GM19025 (cell line): ENCODE measurements around the gene HYI.
"Not testable (repeated sequence)": the region's sequence is repeated elsewhere in the genome, so short reads cannot be mapped to it uniquely, and the experiment has no call there.

ENCODE experiments used
- ATAC-seq: cut with Tn5 transposase; IDR thresholded peaks from one replicate; pipeline ENCODE4 v1.9.1; 2021; ENCODE audit warnings: mild to moderate bottlenecking, low read depth, moderate library complexity; ENCODE audit not compliant: unreplicated experiment

The HYI gene

DNA sequence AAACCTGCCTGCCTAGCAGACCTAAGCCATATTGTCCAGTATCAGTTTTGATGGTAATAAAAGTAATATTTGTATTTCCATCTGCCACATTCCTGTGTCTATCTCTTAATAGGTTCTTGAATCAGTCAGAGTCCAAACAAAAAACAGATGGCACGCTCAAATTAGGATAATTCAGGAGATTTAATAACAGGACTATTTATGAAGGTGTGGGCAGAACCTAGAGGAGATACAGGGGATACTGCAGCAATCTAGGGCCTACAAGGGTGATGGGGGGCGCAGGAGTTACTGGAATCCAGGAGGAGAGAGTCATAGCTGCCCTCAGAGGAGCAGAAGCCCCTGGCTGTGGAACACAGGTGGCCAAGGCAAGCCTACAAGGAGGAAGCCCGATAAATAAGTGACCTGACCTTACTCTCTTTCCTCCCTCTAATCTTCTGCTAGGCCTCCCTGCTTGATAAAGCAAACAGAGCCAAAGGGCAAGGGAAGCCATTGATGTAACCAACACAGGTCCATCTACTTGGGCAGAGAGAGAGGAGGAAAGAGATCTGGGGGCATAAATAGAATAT is 11.9 kb upstream of the HYI start:
- ATAC-seq = no peak

DNA sequence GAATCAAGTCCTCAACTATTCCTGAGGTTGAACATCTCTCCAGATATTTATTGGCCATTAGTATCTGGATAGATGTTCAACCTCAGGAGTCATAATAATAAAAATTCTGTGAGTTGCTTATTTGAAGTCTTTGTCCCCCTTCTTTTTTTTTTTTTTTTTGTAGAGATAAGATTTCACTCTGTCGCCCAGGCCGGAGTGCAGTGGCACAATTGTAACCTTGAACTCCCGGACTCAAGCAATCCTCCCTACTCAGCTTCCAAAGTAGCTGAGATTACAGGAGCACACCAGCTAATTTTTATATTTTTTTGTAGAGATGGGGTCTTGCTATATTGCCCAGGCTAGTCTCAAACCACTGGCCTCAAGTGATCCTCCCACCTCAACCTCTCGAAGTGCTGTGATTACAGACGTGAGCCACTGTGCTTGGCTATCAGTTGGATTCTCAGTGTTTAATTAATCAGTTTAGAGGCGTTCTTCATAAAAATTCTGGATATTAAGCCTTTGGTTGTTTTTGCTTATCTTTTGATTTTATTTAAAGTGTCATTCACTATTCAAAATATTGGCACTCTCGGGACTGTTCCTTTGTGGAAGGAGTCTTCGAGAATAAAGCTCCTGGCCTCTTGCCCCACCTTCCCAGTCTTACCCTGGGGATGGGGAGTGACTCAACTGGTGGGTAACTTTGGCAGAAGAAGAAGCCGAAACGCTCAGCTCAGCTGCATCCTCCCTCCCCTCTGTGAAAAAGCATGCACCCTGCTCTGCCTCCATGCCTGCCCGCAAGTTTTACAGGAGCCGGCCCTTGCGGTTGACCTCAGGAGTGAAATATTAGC is 11.2 kb upstream of the HYI start:
- ATAC-seq = no peak

DNA sequence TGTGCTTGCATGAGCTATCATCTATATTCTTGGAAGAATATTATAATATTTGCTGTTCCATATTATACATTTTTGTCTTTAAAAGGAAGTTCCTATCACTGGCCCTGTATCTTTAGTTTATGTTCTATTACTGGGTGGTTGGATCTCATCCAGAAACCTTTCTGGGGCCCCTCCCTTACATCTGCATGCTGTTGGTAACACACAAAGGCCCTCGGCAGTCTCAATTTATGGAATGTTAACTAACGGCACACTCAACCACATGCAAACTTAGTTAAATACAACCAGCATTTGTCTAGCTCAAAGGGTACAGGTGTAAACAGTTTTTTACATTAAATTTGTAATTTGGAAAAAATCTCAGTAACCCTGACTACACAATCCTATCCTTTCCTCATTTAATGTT is 9.7 kb upstream of the HYI start:
- no peak for ATAC-seq

DNA sequence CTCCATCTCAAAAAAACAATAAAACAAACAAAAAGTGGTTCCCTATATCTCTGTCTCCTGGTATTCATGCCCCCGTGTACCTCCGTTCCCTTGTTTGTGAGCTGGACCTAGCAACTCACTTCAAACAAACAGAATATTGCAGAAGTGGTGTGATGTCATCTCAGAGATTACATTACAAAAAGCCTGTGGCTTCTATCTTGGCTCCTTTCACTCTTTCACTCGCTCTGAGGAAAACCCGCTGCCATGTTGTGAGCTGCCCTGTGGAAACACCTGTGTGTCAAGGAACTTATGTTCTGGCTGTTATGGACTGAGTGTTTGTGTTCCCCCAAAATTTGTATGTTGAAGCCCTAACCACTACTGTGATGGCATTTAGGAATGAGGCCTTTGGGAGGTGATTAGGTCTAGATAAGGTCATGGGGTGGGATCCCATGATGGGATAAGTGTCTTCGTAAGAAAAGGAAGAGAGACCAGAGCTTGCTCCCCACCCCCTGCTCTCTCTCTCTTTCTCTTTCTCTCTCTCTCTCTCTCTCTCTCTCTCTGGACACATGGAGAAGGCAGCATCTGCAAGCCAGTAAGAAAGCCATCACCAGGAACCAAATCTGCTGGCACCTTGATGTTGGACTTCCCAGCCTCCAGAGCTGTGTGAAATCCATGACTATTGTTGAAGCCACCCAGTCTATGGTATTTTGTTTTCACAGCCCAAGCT is 7.4 kb upstream of the HYI start:
- no peak for ATAC-seq

DNA sequence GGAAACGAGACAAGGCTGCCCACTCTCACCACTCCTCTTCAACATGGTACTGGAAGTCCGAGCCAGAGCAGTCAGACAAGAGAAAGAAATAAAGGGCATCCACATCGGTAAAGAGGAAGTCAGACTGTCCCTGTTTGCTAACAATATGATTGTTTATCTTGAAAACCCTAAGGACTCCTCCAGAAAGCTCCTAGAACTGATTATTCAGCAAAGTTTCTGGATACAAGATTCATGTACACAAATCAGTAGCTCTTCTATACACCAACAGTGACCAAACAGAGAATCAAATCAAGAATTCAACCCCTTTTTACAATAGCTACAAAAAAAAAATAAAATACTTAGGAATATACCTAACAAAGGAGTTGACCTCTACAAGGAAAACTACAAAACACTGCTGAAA is 4.6 kb upstream of the HYI start:
- not testable (repeated sequence) for ATAC-seq

DNA sequence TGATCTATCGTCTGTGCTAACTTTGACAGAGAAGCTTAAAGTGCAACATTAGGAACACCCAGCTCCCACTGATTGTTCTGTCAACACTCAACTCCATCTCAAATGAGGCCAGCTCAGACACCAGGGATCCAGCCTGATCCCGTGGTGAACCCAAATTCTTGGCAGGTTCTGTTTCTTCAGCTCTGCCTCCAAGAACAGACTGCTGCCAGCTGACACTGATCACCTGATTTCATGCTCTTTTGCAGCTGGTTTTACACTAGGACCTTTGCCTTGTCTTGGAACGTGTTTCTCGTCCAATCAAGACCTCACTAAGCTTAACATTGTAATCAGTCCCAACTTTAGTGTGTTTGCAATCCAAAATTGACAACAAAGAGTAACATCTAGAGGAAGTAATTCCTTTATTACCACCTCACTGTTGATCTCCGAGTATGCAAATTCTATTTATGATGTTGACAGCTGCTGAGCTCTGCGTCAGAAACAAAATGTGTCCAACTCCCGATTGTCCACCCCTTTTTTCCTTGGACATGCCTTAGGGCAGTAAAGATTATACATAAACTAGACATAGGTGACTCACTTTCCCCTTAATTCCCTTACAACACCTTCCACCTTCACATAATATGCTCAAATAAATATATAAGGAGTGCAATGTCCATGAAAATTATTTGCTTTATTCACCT is 1.6 kb upstream of the HYI start:
- ATAC-seq = no peak

DNA sequence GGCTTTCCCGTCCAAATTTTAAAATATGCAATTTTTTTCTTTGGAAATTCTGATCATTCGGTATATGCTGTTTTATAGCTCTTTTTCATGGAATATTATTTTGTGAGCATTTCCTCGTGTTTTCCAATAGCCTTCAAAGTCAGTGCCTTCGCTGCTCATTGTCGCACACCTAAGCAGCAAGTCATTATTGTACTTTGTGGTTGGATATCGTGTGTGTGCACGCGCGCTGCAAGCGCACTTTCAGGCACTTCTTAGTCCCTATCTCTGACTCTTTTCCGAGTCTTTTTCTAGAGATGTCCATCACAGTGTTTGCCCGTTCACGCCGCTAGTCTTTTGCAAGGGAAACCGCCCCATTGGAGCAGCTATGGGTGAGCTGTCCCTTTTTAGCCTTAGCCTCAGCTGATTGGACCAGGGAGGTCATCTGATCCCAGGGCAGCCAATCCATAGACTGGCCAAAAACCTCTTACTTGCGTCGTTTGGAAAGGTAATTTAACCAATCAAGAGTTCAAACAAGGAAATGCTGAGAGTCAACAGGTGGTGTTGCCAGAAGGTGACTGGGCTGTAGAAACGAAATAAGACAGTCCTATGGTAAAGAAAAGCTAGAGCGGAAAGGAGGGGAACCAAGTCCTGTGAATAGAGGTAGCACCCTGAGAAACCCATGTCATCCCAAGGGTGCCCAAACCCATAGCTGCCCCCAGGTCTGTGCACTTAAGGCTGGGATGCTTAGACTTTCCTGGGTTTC is 710 bp upstream of the HYI start:
- peak; percentile 81 for ATAC-seq

DNA sequence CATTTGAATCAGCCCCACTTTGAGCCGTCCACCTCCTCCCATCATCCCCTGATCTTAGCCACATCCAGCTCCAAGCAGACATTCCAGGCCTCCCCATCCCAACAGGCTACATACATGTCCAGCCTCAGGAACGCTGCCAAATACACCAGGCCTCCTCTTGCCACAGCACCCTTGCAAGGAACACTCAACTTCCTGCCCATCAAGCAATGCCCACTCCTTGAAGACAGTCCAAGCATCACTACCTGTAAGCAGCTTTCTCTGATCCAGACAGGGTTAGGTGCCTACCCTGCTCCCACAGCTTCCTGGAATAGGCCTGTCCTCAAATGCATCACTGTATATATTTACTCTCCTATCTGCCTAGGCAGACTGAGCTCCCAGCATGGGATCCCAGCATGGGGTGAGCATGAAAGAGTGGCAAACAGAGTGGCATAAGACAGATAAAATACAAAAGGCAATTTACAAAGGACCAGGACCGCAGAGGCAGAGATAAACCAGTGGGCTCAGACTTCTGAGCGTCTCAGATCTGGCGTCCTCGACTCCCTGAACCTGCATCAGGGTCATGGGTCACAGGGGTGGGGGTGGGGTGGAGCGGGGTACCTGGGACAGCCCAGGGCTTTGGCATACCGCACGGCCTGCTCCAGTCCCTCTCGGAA is 816 bp downstream of the HYI start:
- no peak for ATAC-seq

DNA sequence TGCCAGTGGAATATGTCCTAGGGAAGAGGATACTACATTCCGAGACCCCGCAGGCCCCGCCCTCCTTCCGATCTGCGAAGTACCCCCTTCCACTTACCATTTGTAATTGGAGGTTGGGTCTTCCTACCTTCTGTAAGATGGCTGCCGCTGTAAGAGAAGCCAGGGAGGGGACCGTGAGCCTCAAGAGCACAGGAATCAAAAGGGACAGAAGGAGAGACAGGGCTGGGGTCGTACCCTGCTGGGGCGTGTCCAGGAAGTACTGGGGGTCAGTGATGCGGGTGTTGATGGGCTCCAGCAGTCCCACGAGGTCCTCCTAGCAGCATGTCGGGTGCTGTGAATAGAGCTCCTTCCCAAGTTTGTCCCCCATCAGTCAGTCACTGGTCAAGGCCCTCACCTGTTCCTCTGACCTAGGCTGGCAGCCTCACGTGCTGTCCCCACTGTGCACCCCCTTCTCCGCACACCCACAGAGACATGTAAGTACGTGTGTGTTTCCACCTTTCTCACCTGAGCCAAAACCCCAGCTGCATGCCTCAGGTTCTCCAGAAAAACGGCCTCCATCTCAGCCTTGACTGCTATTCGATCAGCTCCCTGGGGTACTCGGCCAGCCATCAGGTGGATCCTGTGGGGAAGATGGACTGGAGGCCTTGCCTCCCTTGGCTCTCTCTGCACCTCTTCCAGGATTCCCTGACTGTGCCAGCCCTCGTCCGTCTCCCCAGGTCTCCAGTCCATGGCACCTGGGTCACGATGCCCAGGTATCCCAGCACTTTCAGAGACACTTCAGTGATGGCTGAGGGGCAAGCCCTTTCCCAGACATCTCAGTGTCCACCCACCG is 1.8 kb downstream of the HYI start:
- ATAC-seq = no peak

DNA sequence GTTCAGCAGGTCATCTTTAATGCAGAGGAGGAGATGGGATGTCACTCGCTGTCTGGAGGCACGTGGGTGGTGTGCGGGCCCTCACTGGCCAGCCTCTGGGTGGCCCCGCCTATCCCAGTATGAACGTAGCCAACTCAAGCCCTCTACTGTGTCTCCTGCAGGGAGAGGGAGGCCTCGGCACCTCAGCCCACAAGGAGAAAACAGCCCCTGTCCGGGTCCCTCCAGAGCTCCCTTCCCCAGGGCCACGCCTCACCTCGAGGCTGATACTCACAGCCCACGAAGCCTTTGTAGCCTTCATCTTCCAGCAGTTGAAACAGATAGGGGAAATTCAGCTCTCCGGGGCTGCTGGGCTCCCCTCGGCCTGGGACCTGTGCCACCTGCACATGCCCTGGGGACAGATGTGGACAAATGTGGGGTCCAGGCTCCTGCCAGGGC is 2.6 kb downstream of the HYI start:
- no peak for ATAC-seq

DNA sequence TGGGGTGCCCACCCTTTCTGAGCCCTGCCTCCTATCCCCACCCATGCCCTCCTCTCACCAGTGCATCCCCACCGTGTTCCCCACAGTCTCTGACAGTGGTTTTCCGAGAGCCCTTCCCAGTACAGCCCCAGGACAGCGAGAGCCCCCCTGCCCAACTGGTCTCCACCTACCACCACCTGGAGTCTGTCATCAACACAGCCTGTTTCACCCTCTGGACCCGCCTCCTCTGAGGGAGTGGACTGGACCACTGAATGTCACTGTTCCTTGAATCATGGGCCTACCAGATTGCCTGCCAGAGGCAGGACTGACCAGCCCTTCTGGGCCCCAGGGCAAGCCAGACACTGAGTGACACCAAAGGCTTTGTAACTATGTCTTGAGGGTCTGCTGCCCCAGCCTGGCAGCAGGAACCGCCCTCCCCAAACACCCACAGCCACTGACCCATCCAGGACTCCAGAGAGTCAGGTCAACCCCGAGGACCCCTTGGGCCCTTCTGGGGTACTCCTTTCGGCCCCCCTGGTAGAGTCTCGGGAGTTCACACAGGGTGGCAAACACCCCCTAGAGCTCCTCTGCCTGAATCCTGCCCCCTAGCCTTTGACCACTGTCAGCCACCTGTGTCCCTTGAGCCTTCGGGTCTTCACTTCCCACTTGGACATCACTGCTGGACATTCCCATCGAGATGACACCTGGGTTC is 3.3 kb downstream of the HYI start:
- ATAC-seq = no peak

DNA sequence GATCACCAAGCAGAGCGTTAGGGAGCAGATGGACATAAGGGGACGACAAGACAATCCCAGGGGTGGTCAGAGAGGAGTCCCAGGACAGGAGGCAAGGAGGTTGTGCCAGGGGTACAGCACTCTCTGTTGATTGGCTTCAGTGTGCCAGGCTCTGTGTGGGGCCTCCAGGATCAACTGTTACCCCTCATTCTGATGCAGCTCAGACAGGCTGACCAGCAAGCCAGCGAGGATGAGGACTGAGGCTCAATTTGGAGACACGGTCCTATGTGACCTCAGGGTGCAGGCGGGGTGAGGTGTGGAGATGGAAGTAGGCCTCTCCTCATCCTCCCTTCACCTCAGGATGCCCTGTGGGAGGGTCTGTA is 4.0 kb downstream of the HYI start:
- no peak for ATAC-seq

DNA sequence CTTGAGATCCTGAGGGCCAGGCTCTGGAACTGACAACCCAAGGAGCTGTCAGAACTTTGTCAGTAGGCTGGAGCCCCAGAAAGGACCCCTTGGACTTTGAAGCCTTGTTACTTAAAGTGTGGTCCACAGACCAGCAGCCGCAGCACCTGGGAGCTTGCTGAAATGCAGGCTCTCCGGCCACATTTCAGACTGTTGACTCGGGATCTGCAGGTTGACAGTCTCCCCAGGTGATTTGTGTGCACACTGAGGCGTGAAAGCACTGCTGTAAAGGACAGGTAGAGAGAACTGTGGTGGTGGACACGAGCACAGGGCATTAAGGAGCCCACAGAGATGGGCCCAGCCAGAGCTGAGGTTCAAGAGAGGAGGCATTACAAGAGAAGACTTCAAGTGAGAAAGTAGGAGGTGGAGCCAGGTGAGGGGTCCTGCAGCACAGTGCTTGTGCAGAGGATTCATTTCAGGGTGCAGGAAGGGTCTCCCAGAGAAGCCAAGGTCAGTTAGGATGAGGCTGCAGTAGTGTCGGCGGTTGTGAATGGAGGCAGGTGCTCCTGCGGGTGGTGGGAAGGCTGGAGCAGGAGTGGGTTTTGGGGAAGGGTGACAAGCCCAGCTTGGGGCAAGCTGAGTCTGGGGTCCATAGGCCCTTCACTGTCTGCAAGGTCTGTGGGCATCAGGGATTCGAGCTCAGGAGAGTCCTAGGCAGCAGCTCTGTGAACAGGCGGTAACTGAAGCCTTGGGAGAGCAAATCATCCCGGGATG is 4.6 kb downstream of the HYI start:
- no peak for ATAC-seq

DNA sequence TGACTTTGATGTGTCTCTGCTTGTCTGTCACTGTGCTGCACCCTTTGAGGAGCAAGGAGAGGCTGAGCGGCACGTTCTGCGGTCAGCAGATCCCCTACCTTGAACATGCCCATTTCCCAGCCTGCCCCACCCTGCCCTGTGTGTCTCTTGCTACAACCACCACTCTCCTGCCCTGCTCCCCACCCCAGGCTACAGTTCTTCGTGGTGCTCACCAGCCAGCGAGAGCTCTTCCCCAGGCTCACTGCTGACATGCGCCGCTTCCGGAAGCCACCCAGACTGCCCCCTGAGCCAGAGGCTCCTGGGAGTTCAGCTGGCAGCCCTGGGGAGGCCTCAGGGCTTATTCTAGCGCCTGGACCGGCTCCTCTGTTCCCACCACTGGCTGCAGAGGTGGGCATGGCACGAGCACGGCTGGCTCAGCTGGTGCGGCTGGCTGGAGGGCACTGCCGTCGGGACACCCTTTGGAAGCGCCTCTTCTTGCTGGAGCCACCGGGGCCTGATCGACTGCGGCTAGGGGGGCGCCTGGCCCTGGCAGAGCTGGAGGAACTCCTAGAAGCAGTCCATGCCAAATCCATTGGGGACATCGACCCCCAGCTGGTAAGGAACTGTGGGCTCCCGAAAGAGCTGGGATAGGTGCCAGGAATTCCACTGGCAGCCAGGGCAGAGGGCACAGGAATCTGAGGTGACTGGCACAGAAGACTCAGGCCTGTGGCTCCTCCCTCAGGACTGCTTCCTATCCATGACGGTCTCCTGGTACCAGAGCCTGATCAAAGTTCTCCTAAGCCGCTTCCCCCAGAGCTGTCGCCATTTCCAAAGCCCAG is 5.6 kb downstream of the HYI start:
- ATAC-seq = no peak

DNA sequence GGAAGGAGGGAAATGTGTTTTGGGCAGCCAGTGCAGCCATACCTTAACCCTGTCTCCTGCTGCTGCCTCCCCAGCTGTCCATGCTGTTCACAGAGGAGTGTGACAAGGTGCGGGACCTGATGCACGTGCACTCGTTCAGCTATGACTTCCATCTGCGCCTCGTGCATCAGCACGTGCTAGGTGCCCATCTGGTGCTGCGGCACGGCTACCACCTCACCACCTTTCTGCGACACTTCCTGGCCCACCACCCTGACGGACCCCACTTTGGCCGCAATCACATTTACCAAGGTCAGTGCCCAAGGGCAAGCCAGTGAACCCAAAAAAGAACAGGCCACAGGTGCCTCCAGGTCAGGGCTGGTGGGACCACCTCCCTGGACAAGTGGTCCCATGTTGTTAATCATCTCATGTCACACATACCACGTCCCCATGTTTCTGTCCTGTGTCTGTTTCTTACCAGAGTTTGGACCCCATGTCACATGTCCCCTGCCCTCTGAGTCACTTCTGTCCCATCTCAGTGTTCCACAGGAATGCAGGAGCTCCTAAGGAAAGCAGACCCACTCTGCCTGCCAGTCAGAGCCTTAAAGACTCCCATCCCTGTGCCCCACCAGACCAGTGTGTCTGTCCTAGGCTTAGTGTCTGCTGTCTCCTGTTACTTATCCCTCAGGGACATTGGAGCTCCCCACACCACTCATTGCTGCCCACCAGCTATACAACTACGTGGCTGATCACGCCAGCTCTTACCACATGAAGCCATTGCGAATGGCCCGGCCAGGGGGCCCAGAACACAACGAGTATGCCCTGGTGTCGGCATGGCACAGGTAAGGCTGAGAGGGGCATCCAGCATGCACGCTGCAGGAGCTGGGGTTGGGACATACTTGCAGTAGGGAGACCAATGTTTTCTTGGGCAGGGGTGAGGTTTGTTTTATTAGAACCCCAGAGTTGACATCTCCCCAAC is 6.6 kb downstream of the HYI start:
- no peak for ATAC-seq

DNA sequence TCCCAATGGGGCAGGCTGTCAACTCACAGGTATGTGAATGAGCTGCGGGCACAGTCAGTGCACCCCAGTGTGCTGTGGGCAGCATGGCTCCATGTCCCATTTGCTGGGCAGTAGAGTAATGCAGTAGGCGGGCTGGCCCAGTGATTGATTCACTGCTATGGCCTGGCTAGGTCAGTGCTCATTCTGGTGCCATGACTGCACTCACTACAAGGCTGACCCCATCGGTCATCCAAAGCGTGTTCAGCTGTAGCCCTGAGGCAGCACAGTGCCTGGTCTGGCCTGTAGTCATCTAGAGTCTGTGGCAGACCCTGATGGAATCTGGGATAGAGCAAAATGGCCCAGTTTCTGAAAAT is 7.4 kb downstream of the HYI start:
- ATAC-seq = no peak
